ENCODE measurements around the gene LHFPL2.

- TF ChIP-seq POLR2AphosphoS5 (IDR thresholded peaks at IDR 0.05), result no peak
- TF ChIP-seq CTCF (IDR thresholded peaks at IDR 0.05 in 8 of 11, conservative IDR thresholded peaks at IDR 0.05 in 3 of 11), result no peak
Measured at GRCh38 chr5:78654386-78654785, 5.8 kb upstream of the LHFPL2 start.

Measured in spleen (tissue), 7 donors.